CD4-positive, alpha-beta T cell treated with Interleukin-6 at 100 ng/mL for 8 hours (primary cell): ENCODE data around the gene BPTF.
"Not testable (repeated sequence)": the region's sequence is repeated elsewhere in the genome, so short reads cannot be mapped to it uniquely, and the experiment has no call there.

Experiments
- DNase-seq: peaks from one replicate; pipeline ENCODE4 v3.0.0-alpha.2; 2020; ENCODE audit warnings: mixed read lengths, low spot score

BPTF gene

DNA sequence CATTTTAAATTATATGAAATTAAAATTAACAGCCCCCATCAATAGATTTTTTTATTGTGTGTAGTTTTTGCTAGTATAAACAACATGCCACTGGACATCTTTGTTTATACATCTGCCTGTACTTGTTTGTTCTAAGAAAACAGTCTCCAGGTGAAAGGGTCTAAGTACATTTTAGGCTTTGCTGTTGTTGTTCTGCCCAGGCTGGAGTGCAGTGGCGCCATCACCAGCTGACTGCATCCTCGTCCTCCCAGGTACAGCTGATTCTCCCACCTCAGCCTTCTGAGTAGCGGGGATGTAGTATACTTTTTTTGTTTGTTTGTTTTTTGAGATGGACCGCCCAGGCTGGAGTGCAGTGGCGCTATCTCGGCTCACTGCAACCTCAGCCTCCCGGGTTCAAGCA is 145.5 kb downstream of the BPTF start:
- DNase-seq = no peak

- no peak for DNase-seq
These were observed 148.9 kb downstream of the BPTF start for GRCh38 chr17:67974185-67974584.

- DNase-seq = no peak
These were observed 149.3 kb downstream of the BPTF start for GRCh38 chr17:67974598-67975066.

DNA sequence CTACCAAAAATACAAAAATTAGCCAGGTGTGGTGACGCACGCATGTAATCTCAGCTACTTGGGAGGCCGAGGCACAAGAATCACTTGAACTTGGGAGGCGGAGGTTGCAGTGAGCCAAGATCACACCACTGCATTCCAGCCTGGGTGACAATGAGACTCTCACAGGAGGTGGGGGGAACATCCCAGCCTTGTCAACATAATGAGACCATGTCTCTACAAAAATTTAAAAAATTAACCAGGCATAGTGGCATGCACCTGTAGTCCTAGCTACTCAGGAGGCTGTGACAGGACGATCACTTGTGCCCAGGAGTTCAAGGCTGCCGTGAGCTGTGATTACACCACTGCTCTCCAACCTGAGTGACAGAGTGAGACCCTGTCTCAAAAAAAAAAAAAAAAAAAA is 151.0 kb downstream of the BPTF start:
- not testable (repeated sequence) for DNase-seq

GRCh38 chr17:67980456-67980855 is 155.2 kb downstream of the BPTF start:
- DNase-seq = no peak

- DNase-seq = not testable (repeated sequence)
These were observed 155.6 kb downstream of the BPTF start for GRCh38 chr17:67980883-67981282.

DNA sequence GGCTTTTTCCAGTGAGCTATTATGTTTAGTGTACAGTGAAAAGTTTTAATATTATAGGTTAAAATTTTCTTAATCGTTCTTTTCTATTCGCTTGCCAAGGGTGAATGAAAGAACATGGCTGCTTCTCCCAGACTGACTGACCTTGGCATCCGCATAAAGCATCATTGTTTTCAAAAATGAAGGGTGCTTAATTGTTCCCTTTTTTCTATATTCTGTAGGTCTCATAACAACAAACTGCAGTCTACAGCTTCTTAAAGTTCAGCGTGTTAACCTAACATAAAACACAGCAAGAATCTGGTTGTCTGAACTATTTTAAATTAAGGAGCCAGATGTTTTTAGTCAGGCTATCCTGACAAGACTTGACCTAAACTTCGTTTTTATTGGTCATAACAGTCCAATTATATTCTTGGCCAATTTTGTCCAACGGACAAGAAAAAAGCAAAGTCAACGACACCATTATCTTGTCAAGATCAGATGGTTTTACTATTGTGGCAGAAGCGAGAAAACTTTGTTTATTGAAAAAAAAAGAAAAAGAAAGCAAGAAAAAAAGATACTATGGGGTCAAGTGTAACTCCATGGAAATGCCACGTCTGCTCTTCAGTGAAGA is 156.8 kb downstream of the BPTF start:
- DNase-seq = no peak

GRCh38 chr17:67982686-67983382 is 157.5 kb downstream of the BPTF start:
- no peak for DNase-seq

- DNase-seq = no peak
These were observed 158.0 kb downstream of the BPTF start for GRCh38 chr17:67983383-67983688.

- DNase-seq = no peak
These were observed 165.6 kb downstream of the BPTF start for GRCh38 chr17:67990909-67991308.

DNA sequence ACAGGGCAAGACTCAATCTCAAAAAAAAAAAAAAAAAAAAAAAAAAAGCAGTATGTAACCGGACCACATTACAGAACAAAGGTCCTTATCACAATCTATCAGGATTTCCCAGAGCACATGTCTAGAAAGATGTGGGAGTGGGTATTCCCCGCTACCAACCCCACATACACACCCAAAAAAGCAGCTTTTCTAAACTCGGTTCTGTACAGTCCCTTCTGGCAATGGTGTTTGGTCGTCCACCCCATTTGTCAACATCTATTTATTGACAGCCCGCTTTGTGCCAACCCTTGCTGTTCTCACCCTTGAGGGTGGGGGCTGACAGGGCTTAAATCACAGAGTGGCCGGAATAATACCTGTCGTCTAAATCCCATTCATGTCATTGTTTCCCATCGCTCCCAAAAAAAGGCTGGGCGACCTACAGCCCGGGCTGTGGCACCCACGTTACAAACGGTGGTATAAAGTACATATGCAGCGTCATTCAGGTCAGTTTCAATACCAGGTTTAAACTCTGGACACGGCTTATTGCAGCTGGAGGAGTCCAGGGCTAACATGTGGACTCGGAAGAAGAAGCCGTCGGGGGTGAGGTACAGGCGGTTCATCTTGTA is 167.3 kb downstream of the BPTF start:
- DNase-seq = no peak

DNA sequence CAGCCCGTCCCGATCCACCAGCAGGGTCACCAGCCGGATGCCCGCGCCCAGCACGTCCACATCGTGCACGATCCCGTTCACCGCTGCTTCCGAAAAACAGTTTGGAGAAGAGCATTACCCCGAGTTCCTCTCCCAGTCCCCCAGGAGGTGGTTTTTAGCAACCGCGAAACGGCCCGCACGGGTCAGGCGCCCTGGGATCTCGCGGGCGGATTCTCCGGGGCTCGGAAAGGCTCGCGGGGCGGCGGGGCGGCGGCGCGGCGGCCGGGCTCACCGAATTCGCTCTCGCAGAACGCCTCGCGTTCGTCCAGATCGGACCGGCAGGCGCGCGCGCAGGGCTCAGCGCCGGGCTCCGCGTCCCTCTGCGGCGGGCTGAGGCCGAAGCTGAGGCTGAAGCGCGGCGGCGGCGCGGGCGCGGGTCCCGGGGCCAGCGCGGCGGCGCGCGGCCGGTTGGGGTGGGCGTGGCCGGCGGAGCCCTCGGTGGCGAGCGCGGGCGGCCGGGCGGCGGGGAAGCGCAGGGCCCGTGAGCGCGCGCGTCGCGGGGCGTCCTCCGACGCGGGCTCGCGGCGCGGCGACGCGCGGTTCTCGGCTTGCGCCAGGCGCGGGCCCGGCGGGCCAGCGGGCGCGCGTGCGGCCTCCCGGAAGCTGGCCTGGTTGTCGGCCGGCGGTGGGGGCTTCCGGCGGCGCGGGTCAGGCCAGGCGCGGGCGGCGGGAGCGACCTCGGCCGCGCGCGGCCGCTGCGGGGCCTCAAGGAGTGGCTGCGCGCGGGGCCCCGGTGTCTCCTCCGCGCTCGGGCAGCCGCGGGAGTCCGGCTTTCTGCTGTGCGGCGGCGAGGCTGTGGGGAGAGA is 168.1 kb downstream of the BPTF start:
- peak; percentile 55 for DNase-seq

DNA sequence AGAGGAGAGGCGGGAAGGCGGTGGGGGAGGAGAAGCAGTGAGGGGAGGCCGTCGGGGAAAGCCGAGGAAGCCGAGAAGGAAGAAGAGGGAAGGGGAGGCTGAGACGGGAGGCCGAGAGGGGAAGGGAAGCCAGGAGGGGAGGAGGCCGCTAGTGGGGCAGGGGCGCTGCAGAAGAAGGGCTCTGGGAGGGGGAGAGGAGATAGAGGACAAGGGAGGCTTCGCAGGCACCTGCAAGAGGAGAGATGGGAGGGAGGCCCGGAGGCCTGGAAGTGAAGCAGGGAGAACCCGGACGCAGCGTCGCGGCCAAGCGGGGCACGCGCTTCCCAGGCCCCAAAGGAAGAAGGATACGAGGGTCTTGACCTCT is 168.7 kb downstream of the BPTF start:
- DNase-seq = no peak

- DNase-seq = no peak
These were observed 169.7 kb downstream of the BPTF start for GRCh38 chr17:67994817-67995569.

- no peak for DNase-seq
These were observed 170.4 kb downstream of the BPTF start for GRCh38 chr17:67995570-67996263.

DNA sequence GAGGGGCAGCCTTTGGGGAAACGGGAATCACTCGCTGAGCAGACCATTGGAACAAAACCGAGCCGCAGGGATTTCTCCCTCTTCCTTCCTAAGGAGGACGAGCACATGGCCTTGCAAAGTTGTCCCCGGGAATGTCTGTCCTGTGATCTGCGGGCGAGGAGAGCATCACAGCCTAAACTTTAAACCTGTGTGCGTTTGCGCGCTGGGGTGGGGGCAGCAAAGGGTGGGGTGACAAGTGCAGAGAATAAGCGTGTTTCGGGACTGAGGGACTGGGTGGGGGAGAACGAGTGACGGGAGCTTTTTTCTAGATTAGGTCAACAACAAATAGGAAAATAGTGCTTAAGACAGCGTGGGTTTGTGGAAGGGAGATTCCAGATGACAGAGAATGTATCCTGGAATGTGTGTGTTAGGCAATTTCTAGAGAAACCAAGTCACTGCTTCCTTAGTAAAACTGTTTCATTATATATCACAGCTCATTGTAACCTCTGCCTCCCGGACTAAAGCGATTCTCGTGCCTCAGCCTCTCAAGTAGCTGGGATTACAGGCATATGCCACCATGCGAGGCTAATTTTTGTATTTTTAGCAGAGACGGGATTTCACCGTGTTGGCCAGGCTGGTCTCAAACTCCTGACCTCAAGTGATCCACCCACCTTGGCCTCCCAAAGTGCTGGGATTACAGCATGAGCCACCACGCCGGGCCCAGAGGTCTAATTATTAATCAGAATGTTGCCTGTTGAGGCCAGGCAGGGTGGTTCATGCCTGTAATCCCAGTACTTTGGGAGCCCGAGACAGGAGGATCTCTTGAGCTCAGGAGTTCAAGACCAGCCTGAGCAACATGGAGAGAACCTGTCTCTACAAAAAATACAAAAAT is 171.2 kb downstream of the BPTF start, which contains the start of gene C17orf58:
Gene C17orf58, minus strand, starts transcription at position 169 of the 871 bp plus-strand sequence. CDS start 271 bp downstream, outside the sequence.
- DNase-seq = not testable (repeated sequence)

GRCh38 chr17:67998466-67998865 is 173.2 kb downstream of the BPTF start:
- DNase-seq = no peak

DNA sequence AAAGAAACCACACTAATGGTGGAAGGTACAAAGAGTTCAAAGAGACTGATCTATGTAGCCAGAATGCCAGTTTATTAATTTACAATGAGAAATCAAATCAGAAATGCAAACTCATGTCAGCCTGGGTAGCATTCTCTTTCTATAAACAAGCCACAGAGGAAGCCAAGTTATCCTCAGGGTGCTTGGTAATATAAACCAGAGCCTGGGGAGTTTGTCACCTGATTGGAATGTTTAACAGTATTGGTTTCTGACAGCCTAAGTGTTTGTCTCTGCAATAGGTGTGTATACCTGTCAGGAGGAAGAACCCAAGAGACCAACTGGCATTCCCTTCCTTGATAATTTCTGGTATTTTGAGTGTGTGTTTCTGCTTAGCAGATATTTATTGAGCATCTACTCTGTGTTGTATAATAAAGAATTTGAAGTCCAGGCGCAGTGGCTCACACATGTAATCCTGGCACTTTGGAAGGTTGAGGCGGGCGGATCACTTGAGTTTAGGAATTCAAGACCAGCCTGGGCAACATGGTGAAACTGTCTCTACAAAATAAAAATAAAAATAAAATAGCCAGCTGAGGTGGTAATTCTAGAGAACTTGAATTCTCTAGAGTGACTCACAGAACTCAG is 174.1 kb downstream of the BPTF start:
- DNase-seq = no peak

DNA sequence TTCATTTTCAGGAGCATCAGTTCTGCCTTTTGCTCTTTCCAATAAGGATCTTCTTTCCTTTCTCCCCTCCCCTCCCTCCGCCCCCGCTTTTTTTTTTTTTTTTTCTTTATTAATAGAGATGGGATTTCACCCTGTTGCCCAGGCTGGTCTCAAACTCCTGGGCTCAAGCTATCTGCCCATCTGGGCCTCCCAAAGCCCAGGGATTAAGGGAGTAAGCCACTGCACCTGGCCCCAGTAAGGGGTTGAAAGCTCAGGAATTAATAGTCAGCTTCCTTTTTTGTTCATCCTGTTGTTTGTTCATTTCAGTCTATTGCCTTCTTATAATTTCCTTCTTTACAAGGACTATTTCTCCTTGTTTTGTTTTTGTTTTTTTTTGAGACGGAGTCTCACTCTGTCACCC is 178.9 kb downstream of the BPTF start:
- DNase-seq = no peak

DNA sequence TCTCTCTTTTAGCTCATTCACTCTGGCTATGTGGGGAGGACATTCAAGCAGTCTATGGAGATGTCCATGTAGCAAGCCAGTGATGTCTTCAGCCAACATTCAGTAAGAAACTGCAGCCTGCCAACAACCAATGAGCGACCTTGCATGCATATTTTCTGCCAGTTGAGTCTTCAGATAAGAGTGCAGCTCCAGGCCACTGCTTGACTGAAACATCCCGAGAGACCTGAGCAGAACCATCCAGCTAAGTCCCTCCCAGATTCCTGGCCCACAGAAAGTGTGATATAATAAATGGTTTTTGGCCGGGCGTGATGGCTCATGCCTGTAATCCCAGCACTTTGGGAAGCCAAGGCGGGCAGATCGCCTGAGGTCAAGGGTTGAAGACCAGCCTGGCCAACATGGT is 181.5 kb downstream of the BPTF start:
- DNase-seq = no peak
